GM23338 (cell line): Measurements from ENCODE around the gene FAM204A. TPM values are rescaled to one million over a fixed set of nuclear protein-coding genes. Genes with fewer than 3 reads are reported as not detected.

Experiments
- ATAC-seq: fragments of 200-7000 bp; cut with Tn5 transposase; 3 replicates; pipeline ENCODE4 v1.9.1; 2020
- DNase-seq: peaks from one replicate; pipeline ENCODE4 v3.0.0-alpha.2; 2015; ENCODE audit warnings: low spot score
- H2AFZ ChIP-seq: fragments of 200-600 bp; sonication (generic); 2 replicates; pipeline ENCODE4 v1.8.0; 2016; ENCODE audit warnings: antibody characterized with exemption, mild to moderate bottlenecking, moderate library complexity
- H3F3A ChIP-seq: fragments of 200-600 bp; sonication (generic); replicated peaks from 2 replicates; pipeline ENCODE4 v1.8.0; 2017; ENCODE audit warnings: antibody characterized with exemption, mixed run types, low read depth
- H3K27ac ChIP-seq: fragments of 200-600 bp; sonication (generic); 2 replicates; pipeline ENCODE4 v1.6.1; 2016; ENCODE audit warnings: low read depth
- H3K27me3 ChIP-seq: fragments of 200-600 bp; sonication (generic); 2 replicates; pipeline ENCODE4 v1.8.0; 2016; ENCODE audit warnings: mild to moderate bottlenecking, mixed run types, moderate library complexity; ENCODE audit not compliant: insufficient read depth
- H3K36me3 ChIP-seq: fragments of 200-600 bp; sonication (generic); 2 replicates; pipeline ENCODE4 v1.8.0; 2016; ENCODE audit warnings: mild to moderate bottlenecking; ENCODE audit not compliant: insufficient read depth
- H3K4me1 ChIP-seq: fragments of 200-600 bp; sonication (generic); 2 replicates; pipeline ENCODE4 v1.8.0; 2016; ENCODE audit warnings: mild to moderate bottlenecking, moderate library complexity; ENCODE audit not compliant: insufficient read depth
- H3K4me2 ChIP-seq: fragments of 200-600 bp; sonication (generic); 2 replicates; pipeline ENCODE4 v1.7.1; 2017; ENCODE audit warnings: mixed run types
- H3K4me3 ChIP-seq: fragments of 200-600 bp; sonication (generic); 2 replicates; pipeline ENCODE4 v1.6.1; 2016; ENCODE audit warnings: mixed run types
- H3K79me2 ChIP-seq: fragments of 200-600 bp; sonication (generic); replicated peaks from 2 replicates; pipeline ENCODE4 v1.8.0; 2017; ENCODE audit warnings: mild to moderate bottlenecking; ENCODE audit not compliant: insufficient read depth
- H3K9me2 ChIP-seq: fragments of 200-600 bp; sonication (generic); 2 replicates; pipeline ENCODE4 v1.8.0; 2017; ENCODE audit not compliant: insufficient read depth
- H4K20me1 ChIP-seq: fragments of 200-600 bp; sonication (generic); replicated peaks from 2 replicates; pipeline ENCODE4 v1.8.0; 2017; ENCODE audit warnings: mild to moderate bottlenecking; ENCODE audit not compliant: insufficient read depth
- H3K27ac Mint-ChIP-seq: 2 replicates; pipeline ENCODE4 v1.8.0; 2020; ENCODE audit warnings: inconsistent platforms, mild to moderate bottlenecking, moderate library complexity, mixed read lengths
- H3K27me3 Mint-ChIP-seq: 3 replicates; pipeline ENCODE4 v1.8.0; 2022; ENCODE audit warnings: low read depth, mild to moderate bottlenecking, moderate library complexity, mixed read lengths, inconsistent platforms; ENCODE audit not compliant: insufficient read depth, poor library complexity
- H3K36me3 Mint-ChIP-seq: 3 replicates; pipeline ENCODE4 v1.8.0; 2021; ENCODE audit warnings: low read depth, mild to moderate bottlenecking, inconsistent platforms, moderate library complexity, mixed read lengths
- H3K4me1 Mint-ChIP-seq: 3 replicates; pipeline ENCODE4 v1.8.0; 2020; ENCODE audit warnings: mild to moderate bottlenecking, inconsistent platforms, mixed read lengths
- H3K4me3 Mint-ChIP-seq: 3 replicates; pipeline ENCODE4 v1.8.0; 2021; ENCODE audit warnings: moderate library complexity, mild to moderate bottlenecking, inconsistent platforms, mixed read lengths
- H3K9me3 Mint-ChIP-seq: 3 replicates; pipeline ENCODE4 v1.8.0; 2020; ENCODE audit warnings: moderate library complexity, mild to moderate bottlenecking, inconsistent platforms, mixed read lengths
- EZH2 ChIP-seq: fragments of 200-600 bp; sonication (generic); IDR thresholded peaks from one replicate; pipeline ENCODE4 v1.8.0; 2017; ENCODE audit warnings: antibody characterized with exemption, mild to moderate bottlenecking, low read depth; ENCODE audit not compliant: unreplicated experiment
- JUNB ChIP-seq: IDR thresholded peaks from one replicate; pipeline ENCODE4 v1.6.1; 2016; ENCODE audit warnings: antibody characterized with exemption; ENCODE audit not compliant: unreplicated experiment
- NANOG ChIP-seq: IDR thresholded peaks from 2 replicates; pipeline ENCODE4 v1.6.1; 2016; ENCODE audit warnings: antibody characterized with exemption, borderline replicate concordance
- REST ChIP-seq: IDR thresholded peaks from one replicate; pipeline ENCODE4 v1.6.1; 2018; ENCODE audit warnings: antibody characterized with exemption; ENCODE audit not compliant: unreplicated experiment
- ZNF331 ChIP-seq: fragments of 250-450 bp; sonication (Bioruptor Pico); IDR thresholded peaks from 2 replicates; pipeline ENCODE4 v1.5.0; 2020; ENCODE audit warnings: low read depth, mild to moderate bottlenecking, moderate library complexity
- polyA plus RNA-seq: library from polyadenylated mRNA; unstranded; fragments of >200 nt; fragmentation: Nextera tagmentation; extraction: Ambion mirVana; gene quantifications from 2 replicates; pipeline ENCODE4 v1.2.1, GENCODE V29; 2016
- total RNA-seq: library from RNA; depleted of rRNA; stranded (reverse); fragments of >200 nt; shearing (Covaris generic); gene quantifications from 2 replicates; pipeline ENCODE4 v1.2.3, GENCODE V29; 2014
- TF ChIP-seq, protein P1 (sequence below): fragments of 250-450 bp; sonication (Bioruptor Pico); IDR thresholded peaks from 2 replicates; pipeline ENCODE4 v1.5.0; 2020; ENCODE audit warnings: mild to moderate bottlenecking, moderate library complexity

FAM204A gene
- total and polyA plus RNA-seq, 2 experiments from 2014 or later: 31.6 to 72.0 TPM

DNA sequence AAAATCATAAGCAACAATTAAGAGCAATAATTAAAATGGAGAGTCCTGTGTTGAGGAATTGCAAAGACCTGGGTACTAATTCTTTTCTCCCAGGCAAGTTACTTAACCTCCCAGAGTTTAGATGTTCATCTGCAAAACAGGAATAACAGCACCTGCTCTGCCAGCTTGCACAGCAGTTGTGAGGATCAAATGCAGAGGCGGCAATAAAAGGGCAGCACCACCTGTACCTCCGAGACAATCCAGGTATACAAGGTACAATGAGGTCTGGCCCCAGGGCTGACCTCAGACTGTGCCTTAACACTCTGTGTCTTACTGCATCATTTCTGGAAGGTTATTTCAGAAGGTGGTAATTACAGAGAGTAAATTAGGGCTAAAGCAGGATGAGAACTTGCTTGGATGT lies 14.5 kb upstream of the FAM204A start (continued):
- TF ChIP-seq, protein P1, sequence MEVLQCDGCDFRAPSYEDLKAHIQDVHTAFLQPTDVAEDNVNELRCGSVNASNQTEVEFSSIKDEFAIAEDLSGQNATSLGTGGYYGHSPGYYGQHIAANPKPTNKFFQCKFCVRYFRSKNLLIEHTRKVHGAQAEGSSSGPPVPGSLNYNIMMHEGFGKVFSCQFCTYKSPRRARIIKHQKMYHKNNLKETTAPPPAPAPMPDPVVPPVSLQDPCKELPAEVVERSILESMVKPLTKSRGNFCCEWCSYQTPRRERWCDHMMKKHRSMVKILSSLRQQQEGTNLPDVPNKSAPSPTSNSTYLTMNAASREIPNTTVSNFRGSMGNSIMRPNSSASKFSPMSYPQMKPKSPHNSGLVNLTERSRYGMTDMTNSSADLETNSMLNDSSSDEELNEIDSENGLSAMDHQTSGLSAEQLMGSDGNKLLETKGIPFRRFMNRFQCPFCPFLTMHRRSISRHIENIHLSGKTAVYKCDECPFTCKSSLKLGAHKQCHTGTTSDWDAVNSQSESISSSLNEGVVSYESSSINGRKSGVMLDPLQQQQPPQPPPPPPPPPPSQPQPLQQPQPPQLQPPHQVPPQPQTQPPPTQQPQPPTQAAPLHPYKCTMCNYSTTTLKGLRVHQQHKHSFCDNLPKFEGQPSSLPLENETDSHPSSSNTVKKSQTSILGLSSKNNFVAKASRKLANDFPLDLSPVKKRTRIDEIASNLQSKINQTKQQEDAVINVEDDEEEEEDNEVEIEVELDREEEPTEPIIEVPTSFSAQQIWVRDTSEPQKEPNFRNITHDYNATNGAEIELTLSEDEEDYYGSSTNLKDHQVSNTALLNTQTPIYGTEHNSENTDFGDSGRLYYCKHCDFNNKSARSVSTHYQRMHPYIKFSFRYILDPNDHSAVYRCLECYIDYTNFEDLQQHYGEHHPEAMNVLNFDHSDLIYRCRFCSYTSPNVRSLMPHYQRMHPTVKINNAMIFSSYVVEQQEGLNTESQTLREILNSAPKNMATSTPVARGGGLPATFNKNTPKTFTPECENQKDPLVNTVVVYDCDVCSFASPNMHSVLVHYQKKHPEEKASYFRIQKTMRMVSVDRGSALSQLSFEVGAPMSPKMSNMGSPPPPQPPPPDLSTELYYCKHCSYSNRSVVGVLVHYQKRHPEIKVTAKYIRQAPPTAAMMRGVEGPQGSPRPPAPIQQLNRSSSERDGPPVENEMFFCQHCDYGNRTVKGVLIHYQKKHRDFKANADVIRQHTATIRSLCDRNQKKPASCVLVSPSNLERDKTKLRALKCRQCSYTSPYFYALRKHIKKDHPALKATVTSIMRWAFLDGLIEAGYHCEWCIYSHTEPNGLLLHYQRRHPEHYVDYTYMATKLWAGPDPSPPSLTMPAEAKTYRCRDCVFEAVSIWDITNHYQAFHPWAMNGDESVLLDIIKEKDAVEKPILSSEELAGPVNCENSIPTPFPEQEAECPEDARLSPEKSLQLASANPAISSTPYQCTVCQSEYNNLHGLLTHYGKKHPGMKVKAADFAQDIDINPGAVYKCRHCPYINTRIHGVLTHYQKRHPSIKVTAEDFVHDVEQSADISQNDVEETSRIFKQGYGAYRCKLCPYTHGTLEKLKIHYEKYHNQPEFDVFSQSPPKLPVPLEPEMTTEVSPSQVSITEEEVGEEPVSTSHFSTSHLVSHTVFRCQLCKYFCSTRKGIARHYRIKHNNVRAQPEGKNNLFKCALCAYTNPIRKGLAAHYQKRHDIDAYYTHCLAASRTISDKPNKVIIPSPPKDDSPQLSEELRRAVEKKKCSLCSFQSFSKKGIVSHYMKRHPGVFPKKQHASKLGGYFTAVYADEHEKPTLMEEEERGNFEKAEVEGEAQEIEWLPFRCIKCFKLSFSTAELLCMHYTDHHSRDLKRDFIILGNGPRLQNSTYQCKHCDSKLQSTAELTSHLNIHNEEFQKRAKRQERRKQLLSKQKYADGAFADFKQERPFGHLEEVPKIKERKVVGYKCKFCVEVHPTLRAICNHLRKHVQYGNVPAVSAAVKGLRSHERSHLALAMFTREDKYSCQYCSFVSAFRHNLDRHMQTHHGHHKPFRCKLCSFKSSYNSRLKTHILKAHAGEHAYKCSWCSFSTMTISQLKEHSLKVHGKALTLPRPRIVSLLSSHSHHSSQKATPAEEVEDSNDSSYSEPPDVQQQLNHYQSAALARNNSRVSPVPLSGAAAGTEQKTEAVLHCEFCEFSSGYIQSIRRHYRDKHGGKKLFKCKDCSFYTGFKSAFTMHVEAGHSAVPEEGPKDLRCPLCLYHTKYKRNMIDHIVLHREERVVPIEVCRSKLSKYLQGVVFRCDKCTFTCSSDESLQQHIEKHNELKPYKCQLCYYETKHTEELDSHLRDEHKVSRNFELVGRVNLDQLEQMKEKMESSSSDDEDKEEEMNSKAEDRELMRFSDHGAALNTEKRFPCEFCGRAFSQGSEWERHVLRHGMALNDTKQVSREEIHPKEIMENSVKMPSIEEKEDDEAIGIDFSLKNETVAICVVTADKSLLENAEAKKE (CRISPR knock-in tag): no peak

GRCh38 chr10:118355234-118355633 lies 13.1 kb upstream of the FAM204A start:
- no peaks in the 10 kb centered on the region for H3K36me3 ChIP-seq
- no peak overlapping the region for H3K27ac Mint-ChIP-seq
- no peaks in the 10 kb centered on the region for H3K36me3 Mint-ChIP-seq
- H3K79me2 ChIP-seq: no peaks in the 10 kb centered on the region
- H3K4me3 ChIP-seq: no peak overlapping the region
- no peaks in the 10 kb centered on the region for H3K9me2 ChIP-seq
- ATAC-seq: no peak
- no peaks in the 10 kb centered on the region for H3K27me3 ChIP-seq
- no peak overlapping the region for H3K4me3 Mint-ChIP-seq
- DNase-seq: no peak
- no peaks in the 10 kb centered on the region for H3K27me3 Mint-ChIP-seq
- no peak overlapping the region for H3K27ac ChIP-seq
- H3K4me2 ChIP-seq: no peak overlapping the region
- peaks cover 3% of the 10 kb centered on the region; the same call in 2 of the 3 replicates for H3K4me1 Mint-ChIP-seq
- no peaks in the 10 kb centered on the region for H3K9me3 Mint-ChIP-seq
- no peaks in the 10 kb centered on the region for H4K20me1 ChIP-seq
- H3F3A ChIP-seq: no peaks in the 10 kb centered on the region
- H3K4me1 ChIP-seq: no peaks in the 10 kb centered on the region
- peak overlapping the region; percentile 14; the same call in 1 of the 2 replicates for H2AFZ ChIP-seq
- TF ChIP-seq NANOG: no peak
- TF ChIP-seq EZH2: no peak
- TF ChIP-seq, protein P1 (CRISPR knock-in tag): no peak
- TF ChIP-seq JUNB: no peak
- no peak for TF ChIP-seq REST
- TF ChIP-seq ZNF331: no peak
